Suppressor macrophage treated with lipopolysaccharide for 4 hours (primary cell): ENCODE results near the gene SGTA.
"Not testable (repeated sequence)": the region's sequence is repeated elsewhere in the genome, so short reads cannot be mapped to it uniquely, and the experiment has no call there.

Experiments
- DNase-seq: peaks from one replicate; pipeline ENCODE4 v3.0.0-alpha.2; 2020

The SGTA gene, protein sequence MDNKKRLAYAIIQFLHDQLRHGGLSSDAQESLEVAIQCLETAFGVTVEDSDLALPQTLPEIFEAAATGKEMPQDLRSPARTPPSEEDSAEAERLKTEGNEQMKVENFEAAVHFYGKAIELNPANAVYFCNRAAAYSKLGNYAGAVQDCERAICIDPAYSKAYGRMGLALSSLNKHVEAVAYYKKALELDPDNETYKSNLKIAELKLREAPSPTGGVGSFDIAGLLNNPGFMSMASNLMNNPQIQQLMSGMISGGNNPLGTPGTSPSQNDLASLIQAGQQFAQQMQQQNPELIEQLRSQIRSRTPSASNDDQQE

DNA sequence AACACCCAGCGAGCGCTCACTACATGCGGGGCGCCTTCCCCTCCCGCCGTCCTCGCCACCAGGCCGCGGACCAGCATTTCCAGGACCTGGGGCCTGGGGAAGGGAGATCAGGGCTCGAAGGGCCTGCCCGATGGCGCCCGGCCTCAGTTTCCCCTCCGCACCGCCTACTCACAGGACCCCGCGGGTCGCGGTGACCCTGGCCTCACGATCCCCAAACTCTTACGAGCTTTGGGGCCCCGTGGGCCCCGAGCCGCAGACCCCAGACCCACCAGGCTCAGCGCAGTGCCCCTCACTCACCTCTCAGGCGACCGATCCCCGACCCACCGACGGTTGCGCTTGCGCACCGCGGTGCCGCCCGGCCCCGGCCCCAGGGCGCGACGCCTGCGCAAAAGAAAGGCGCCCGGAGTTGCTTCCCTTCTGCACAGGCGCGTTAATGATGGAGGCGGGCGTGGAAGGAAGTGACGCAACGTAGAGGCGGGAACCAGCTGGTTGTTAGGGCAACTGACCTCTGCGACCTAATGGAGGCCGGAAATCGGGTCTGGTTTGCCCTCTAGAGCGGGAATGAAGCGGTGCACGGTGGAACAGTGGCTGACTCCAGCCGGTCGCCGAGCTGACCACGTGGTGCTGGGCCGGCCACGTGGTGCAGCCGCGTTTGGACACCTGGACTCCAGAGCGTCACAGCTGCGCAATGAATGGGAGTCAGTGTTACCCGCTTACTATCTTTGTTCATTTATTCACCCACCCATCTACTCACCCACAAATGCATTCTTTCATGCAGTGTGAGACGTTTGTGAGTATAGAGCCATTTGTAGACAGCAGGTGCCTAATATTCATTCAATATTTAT lies at the start of gene SGTA:
Gene SGTA, minus strand, starts transcription at position 338 of the 845 bp plus-strand sequence. CDS start 14,205 bp downstream, outside the sequence.
- DNase-seq: peak; percentile 99

DNA sequence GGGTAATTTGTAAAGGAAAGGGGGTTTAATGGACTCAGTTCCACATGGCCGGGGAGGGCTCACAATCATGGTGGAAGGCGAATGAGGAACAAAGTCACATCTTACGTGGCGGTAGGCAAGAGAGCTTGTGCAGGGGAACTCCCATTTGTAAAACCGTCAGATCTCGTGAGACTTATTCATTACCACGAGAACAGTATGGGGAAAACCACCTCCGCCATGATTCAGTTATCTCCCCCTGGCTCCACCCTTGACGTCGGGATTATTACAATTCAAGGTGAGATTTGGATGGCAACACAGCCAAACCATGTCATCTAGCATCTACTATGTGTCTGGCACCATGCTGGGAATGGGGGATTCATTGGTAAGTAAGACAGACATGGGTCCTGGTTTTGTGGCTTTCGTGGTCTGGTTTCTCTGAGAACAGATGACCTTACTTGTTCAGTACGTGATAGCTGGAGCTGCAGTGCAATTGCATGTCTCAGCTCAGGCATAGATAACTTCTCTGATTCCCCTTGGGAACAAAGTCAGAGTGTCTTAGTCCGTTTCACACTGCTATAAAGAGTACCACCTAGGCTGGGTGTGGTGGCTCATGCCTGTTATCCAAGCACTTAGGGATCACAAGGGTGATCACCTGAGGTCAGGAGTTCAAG lies 44.9 kb upstream of the SGTA start:
- no peak for DNase-seq

DNA sequence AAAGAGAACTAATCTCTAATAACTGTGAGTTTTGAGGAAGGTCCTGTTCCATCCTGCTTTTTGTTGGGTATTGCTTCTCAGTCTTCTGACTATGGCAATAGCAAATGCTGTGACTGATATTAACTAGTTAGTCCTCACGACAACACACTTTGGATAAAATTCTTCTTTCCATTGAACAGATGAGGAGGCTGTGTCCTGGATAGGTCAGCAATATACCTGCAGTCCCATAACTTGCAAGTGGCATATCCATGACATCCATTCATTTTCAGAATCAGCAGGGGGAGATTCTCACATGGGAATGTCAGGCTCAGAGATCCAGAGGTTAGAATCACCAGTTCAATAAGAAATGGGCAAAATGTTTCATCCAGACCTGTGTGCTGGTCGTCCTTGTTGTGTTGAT lies 43.9 kb upstream of the SGTA start:
- no peak for DNase-seq

DNA sequence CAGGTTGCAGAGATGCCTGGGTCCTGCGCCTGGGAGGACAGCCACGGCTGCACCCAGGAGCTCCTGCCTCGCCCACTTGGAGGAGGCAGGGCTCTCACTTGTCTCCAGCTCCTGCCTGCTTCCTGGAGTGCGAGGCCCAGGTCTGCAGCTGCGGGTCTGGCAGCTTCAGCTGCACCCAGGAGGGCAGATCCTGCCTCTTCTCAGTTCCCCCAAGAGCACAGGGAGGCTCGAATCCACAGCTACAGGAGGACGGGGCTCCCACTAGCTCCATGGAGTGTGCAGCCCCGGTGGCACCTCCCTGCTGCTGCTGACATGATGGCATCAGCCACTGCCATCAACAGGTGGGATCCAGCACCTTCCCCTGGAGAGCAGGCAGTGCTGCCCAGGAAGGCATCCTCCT lies 41.1 kb upstream of the SGTA start:
- DNase-seq: no peak

DNA sequence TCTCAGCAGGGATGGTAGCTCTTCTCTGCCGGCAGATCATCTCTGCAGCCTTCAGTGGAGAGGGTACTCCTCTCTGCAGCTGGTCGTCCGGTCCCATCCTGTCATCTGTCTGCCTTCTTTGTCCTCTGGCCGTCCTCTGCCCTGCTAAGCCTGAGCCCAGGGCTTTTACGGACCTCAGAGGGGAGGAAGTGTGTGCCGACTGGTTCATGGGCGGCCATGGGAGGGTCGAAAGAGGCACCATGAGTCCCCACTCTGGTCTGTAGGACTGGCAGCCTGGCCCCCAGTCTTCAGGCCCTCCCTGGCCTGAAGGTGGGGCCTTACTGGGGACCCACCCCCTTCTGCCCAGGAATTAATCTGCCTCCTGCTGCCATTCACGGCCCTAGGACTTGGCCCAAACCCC lies 40.6 kb upstream of the SGTA start:
- no peak for DNase-seq

DNA sequence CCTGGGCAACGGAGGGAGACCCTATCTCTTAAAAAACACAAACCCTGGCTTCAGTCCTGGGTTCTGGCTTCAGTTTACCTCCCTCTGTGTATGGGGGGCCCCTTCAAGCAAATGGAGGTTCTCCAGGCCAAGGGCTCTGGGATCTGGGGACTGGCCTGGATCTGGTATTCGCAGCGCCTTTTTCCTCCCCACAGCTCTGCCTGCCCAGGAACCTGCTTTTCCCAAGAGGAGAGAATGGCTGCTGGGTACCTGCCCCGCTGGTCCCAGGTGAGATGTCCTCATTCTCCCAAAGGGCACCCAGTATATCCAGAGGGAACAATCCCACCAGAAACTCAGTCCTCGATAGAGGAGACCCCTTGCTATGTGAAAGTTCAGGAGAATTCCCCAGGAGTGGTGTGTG lies 39.8 kb upstream of the SGTA start:
- DNase-seq: no peak

DNA sequence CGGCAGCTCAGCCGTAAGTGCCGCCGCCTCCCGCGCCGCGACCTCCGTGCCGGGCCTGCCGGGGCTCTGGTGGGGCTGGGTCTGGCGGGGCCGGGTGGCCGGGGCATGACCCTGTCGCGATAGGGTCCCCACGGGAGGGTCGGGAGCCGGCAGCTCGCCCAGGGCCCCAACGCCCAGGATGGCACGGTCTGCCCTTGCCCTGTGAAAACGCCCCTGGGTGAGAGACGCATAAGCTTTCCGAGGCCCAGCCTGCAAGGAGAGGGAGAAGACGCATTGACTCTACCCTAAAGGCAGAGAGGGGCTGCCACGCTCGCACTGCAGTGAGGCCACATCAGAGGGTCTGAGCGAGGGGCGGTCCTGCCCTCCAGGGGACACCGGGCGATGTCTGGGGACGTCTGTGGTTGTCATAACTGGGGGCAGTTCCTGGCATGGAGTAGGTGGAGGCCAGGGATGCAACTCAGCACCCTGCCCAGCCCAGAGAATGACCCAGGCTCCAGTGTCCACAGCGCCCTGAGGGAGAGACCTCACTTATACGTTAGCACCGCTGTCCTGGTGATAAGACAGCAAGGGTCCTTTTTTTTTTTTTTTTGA lies 37.1 kb upstream of the SGTA start:
- peak; percentile 12 for DNase-seq

DNA sequence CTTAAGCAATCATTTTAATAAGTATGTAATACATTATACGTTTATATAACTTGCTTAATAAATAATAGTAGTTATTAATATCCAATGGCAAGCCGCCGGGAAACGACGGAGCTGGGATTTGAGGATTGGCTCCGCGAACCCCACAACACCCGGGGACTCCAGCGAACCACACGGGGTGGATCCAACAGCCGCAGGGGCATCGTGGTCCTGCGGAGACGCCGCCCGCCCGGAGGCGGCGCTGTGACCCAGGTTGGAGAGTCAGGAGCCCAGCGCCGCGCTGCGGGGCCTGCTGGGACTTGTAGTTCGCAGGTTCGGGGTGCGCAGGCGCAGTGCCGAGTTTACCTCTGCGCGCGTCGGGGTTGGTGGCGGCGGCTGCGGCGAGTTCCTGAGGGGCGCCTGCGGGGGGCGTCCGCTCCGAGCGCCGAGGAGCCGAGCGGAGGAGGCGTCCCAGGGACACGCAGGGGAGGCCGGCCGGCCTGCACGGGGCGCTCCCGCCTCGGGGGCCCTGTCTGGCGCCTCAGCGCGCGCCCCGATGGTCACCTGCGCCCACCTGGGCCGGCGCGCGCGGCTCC lies 36.6 kb upstream of the SGTA start, which contains the start of gene ZNF554:
Gene ZNF554, plus strand, starts transcription at position 329 of the 572 bp plus-strand sequence. Its CDS starts 204 bp downstream, at position 533.
- peak; percentile 99 for DNase-seq

DNA sequence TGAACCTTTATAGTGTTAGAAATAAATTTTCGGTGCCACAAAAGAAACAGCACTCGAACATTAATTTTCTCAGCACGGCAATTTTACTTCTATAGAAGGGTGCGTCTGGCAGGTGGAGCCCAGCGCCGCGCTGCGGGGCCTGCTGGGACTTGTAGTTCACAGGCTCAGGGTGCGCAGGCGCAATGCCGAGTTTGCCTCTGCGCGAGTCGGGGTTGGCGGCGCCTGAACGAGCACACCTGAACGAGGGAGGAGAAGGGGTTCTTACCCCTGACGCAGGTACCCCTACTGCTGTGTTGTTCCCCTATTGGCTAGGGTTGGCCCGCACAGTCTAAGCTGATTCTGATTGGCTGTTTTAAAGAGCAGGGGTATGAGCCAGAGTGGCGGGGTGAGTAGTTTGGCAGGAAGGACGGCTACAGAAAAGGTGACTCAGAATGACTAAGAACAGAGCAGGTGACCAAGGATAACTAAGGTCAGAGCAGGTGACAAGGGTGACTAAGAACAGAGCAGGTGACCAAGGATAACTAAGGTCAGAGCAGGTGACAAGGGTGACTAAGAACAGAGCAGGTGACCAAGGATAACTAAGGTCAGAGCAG lies 34.3 kb upstream of the SGTA start:
- not testable (repeated sequence) for DNase-seq

DNA sequence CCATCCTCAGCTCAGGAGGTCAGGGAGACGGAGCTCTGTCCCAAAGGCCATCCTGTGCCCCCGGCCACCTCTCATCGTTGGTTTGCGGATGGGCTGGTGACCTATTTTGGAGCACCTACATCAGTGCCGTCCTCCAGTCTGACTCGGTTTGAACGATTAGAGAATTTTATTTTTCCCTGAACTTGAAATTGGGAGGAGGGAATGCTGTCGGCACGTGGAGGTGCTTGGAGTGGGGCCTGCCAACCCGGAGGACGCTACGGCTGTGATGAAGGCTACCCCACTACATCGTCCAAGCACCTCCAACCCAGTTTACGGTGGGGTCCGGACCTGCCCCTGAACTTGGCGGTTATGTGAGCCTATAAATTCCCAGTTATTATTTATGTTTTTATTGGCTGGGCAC lies 33.6 kb upstream of the SGTA start:
- DNase-seq: no peak

DNA sequence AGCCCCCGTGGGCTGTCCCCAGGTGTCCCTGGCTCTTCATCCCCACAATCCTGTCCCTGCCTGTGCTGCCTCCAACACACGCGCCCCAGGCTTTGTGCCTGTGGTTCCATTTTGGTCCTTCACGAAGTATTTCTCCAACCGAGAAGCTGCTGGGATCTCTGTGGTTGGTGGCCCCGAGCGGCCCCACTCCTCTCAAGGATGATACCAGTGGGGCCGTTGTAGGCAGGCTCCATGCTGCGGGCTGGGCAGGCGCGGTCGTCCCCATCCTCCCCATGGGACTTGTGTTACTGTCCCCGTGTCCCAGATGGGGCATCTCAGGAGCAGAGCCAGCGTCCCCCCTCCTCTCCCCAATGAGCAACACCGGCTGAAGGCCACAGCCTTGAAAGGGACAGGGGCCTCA lies 32.9 kb upstream of the SGTA start:
- DNase-seq: no peak

DNA sequence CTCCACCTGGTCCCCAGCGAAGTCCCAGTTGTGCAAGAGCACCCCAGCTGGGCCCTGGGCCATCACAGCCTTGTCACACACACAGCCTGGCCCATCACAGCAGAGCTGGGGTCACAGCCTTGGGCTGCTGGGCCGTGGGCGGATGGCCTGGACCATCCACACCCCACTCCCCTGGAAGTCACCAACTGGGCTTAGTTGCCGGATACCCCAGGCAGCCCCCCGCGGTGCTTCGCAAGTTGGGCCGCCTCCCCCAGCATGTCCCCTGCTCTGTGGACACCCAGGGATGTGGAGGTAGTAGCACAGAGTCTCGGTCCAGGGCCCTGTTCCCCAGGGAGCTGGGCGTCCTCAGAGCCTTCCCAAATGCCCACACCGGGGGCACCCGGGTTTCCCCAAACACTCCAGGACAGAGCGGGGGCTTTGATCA lies 32.1 kb upstream of the SGTA start:
- DNase-seq: no peak

DNA sequence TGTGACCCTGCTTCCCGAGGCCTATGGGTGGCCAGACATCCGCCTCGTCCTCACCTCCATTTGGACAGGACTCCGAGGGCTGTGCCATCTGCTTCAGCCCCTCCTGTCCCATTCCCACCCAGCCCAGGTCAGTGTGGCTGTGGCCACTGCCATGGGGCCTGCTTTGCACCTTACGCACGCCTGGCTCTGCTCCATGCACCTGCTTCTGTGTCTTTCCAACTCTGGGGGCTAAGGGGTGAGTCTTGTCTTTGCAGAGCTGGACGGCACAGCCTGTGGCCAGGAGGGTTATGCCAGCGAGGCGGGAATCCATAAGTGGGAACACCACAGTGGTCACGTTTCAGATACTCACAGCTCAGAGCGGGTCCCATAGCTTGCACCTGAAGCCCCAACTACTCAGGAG lies 31.4 kb upstream of the SGTA start:
- no peak for DNase-seq

DNA sequence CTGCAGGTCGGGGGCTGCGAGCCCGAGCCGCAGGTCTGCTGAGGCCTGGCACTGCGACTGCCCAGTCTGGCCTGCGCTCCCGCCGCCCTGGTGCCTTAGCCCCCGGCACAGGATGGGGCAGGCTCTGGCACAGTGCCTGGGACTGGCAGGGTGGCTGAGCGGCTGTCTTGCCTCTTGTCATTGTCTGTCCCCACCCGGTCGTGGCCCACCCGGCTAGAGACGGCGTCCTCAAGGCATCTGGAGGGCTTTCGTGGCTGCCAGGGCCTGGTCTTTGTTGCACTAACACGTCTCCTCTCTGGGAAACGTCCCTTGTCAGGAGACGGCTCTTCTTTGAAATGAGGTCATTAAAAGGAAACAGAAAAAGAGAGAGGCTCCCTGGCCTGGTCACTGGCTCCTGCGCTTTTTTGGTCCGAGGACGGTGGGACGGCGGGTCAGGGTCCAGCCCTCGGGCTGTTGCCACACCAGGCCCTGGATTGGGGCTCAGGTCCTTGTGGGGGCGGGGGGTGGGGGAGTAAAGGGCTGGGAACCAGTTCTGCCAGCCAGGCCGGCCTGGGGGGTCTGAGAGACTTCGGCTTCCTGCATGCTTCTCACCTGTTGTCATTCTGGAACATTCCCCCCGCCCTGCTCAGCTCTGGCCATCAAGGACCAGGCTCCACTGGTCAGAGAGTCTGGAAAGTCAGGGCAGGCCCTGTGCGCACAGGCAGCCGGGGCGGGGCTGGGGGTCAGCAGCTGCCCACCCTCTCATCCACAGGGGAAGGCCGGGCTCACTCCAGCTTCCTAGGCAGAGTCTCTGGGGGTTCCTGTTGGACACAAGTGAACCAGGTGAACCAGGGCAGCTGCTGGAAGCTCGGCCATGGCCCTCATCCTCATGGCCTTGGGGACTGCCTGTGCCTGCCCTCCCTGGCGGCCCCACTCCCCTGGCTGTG lies 30.4 kb upstream of the SGTA start:
- no peak for DNase-seq

DNA sequence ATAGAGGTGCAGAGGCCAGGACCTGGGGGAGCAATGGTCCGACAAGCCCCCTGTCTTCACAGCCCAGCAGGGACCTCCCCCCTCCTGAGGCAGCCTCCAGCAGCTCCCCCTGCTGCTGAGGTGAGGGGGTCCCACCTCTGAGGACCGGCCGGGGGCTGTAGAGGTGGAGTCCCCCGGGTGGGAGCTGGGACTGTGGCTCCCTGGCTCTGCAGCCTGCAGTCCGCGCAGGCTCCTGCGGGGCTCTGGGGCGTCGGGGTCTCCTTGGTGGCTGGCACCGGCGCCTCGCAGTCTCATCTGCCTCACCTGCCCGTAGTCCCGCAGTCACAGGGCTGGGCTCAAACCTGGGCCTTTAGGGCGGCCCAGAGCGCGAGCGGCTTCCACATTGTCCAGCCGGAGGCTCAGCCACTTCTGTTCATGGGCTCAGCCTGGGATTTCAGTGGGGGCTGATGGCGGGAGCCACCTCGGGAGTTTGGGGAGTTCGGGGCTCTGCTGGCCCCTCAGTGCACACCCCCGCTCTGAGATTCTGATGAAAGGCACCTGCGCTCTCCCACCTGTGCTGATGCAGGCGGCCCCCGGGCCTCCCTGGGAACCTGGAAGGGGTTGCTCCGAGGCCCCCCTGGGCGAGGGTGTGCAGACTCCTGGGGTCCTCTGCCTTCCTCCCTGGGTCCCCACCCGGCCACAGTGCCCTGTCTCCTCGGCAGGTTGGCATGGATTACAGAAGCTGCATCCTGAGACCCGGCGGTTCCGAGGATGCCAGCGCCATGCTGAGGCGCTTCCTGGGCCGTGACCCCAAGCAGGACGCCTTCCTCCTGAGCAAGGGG lies 29.6 kb upstream of the SGTA start:
- no peak for DNase-seq

DNA sequence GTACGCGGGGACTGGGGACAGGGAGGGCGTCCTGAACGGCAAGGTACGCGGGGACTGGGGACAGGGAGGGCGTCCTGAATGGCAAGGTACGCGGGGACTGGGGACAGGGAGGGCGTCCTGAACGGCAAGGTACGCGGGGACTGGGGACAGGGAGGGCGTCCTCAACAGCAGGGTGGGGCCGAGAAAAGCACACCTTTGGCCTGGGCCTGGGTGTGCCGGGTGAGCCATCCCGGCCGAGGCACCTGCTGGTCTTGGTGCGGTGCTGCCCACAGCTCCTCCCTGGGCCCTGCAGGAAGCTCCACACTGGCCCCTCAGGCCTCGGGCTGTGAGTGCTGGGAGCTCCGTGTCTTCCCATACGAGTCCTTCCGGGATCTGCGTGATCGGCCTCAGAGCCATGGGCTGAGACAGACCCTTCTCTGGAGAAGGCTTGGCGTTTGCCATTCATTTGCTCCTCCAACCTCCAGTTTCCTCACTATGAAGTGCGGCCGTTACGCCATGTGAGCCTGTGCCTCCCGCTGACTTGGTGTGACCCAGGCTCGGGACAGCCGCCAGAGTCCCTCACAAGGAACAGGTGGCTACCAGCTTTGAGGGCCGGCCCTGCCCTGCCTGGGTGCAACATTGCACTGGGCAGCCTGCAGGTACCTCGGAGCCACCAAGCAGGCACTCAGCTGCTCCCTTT lies 28.8 kb upstream of the SGTA start:
- no peak for DNase-seq

DNA sequence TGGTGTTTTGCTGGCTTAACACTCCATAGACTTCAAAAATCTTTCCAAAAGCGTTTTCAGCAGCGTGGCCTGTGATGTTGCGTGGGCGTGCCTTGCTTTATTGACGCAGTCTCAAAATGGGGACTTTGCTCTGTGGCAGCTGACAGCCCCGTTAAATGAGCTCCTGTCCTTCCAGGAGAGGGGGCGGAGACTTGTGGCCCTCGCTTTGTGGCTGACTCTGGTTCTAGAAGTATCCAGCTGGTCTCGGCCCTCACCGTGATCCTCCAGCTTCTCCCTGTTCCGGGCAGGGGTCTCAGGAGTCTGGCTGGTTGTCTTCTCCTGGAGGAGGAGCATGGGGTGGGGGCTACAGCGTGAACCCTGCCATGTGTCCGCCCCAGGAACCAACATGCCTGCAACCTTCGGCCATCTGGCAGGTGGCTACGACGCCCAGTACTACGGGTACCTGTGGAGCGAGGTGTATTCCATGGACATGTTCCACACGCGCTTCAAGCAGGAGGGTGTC lies 28.2 kb upstream of the SGTA start:
- no peak for DNase-seq

DNA sequence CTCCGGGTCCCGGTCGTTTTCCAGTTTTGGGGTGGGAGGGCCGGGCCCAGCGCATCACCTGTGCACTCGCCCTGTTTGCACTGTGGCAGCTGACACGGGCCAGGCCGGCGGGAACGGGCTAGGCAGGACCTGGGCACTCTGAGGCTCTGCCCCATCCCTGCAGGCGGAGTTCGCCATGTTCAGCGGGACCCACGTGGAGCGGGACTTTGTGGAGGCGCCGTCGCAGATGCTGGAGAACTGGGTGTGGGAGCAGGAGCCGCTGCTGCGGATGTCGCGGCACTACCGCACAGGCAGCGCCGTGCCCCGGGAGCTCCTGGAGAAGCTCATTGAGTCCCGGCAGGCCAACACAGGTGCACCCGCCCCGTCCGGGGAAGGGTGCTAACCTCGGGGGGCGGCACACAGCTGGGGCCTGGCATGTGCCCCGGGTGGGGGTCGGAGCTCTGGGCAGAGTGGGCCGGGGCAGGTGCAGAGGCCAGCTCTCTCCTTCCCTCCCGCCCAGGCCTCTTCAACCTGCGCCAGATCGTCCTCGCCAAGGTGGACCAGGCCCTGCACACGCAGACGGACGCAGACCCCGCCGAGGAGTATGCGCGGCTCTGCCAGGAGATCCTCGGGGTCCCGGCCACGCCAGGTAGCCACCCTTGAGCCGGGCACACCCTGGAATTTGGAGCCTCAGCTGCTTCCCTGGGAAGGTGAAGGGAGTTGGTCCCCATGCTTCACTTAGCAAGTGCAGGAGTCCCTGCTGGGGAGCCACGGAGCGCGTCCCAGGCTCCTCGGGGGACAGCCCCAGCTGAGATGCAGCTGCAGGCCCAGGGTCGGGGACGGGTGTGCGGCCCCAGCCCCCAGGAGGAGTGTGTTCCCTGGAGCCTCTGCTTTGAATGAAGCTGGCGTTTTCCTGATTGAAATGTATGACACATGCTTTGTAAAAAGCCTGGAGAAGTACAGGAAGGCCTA lies 27.3 kb upstream of the SGTA start:
- no peak for DNase-seq
